HG02571 (cell line): ENCODE measurements around the gene SNPH.

ENCODE experiments used
- ATAC-seq: cut with Tn5 transposase; IDR thresholded peaks from one replicate; pipeline ENCODE4 v1.9.1; 2021; ENCODE audit warnings: mild to moderate bottlenecking, moderate library complexity; ENCODE audit not compliant: unreplicated experiment

The SNPH gene

GRCh38 chr20:1322511-1323245 lies 56.6 kb downstream of the SNPH start:
- ATAC-seq: no peak

- no peak for ATAC-seq
Observed at GRCh38 chr20:1323256-1323655, 57.2 kb downstream of the SNPH start.

- no peak for ATAC-seq
Observed at GRCh38 chr20:1323830-1324597, 57.9 kb downstream of the SNPH start.

- no peak for ATAC-seq
Observed at GRCh38 chr20:1324598-1325172, 58.6 kb downstream of the SNPH start.

- peak; percentile 86 for ATAC-seq
Observed at GRCh38 chr20:1325173-1326030, 59.3 kb downstream of the SNPH start.

GRCh38 chr20:1326031-1326930 lies 60.2 kb downstream of the SNPH start:
- ATAC-seq: no peak

- no peak for ATAC-seq
Observed at GRCh38 chr20:1327241-1327653, 61.2 kb downstream of the SNPH start.

GRCh38 chr20:1327827-1328679 lies 62.0 kb downstream of the SNPH start:
- ATAC-seq: no peak

GRCh38 chr20:1328680-1329330 lies 62.7 kb downstream of the SNPH start, which contains the start of gene SDCBP2:
TSS of gene SDCBP2 (minus strand) at chr20:1329139. CDS start at chr20:1320416, 8,723 bp downstream.
- no peak for ATAC-seq

GRCh38 chr20:1330075-1330830 lies 64.2 kb downstream of the SNPH start:
- no peak for ATAC-seq

- no peak for ATAC-seq
Observed at GRCh38 chr20:1331101-1331500, 65.0 kb downstream of the SNPH start.

- ATAC-seq: no peak
Observed at GRCh38 chr20:1331801-1332453, 65.8 kb downstream of the SNPH start.

GRCh38 chr20:1332749-1333300 lies 66.7 kb downstream of the SNPH start:
- no peak for ATAC-seq

GRCh38 chr20:1333462-1334369 lies 67.6 kb downstream of the SNPH start:
- ATAC-seq: no peak

- ATAC-seq: no peak
Observed at GRCh38 chr20:1334370-1334731, 68.3 kb downstream of the SNPH start.

- ATAC-seq: no peak
Observed at GRCh38 chr20:1334761-1335160, 68.7 kb downstream of the SNPH start.
